K562 (cell line): ENCODE results near the gene MTARC2.

ENCODE experiments used
- CTCF ChIP-seq, 3 experiments: IDR thresholded peaks in 2 of 3; conservative IDR thresholded peaks in 1 of 3; 2 replicates each; pipeline ENCODE4 v1.5.1; 2011 to 2012; ENCODE audit warnings: low read length in 3 of 3, mild to moderate bottlenecking in 3 of 3, control low read depth in 2 of 3, improper control_type of control experiment in 1 of 3, inconsistent platforms in 1 of 3, low read depth in 1 of 3, mixed read lengths in 1 of 3, moderate library complexity in 1 of 3; ENCODE audit not compliant: insufficient read depth in 2 of 3
- SAFB2 ChIP-seq: fragments of 200-400 bp; formaldehyde crosslinking; IDR thresholded peaks from 2 replicates; pipeline ENCODE4 v1.6.1; 2018; ENCODE audit warnings: borderline replicate concordance, low read length, low read depth, moderate library complexity; ENCODE audit not compliant: severe bottlenecking

- TF ChIP-seq CTCF (IDR thresholded peaks at IDR 0.05 in 2 of 3, conservative IDR thresholded peaks at IDR 0.05 in 1 of 3; ENCODE audit: insufficient read depth in 2 of 3, low read depth in 1 of 3, low read length in 3 of 3): no peak
- TF ChIP-seq SAFB2: no peak
These were observed 49.4 kb downstream of the MTARC2 start for GRCh38 chr1:220797553-220797952.
